HFFc6 (cell line): ENCODE results near the gene THOP1. TPM values are rescaled to one million over a fixed set of nuclear protein-coding genes. Genes with fewer than 3 reads are reported as not detected.

Source experiments
- DNase-seq: peaks from one replicate; pipeline ENCODE4 v3.0.0-alpha.2; 2018
- H3K27ac Mint-ChIP-seq: 2 replicates; pipeline ENCODE4 v1.8.0; 2020; ENCODE audit warnings: mild to moderate bottlenecking, mixed read lengths
- H3K27me3 Mint-ChIP-seq: 2 replicates; pipeline ENCODE4 v1.8.0; 2021; ENCODE audit warnings: mild to moderate bottlenecking, moderate library complexity, mixed read lengths; ENCODE audit not compliant: insufficient read depth
- H3K36me3 Mint-ChIP-seq: 2 replicates; pipeline ENCODE4 v1.8.0; 2021; ENCODE audit warnings: low read depth, mixed read lengths
- H3K4me1 Mint-ChIP-seq: 2 replicates; pipeline ENCODE4 v1.8.0; 2020; ENCODE audit warnings: low read depth, mixed read lengths
- H3K4me3 Mint-ChIP-seq: 2 replicates; pipeline ENCODE4 v1.8.0; 2020; ENCODE audit warnings: mild to moderate bottlenecking, moderate library complexity, mixed read lengths
- H3K9me3 Mint-ChIP-seq: 2 replicates; pipeline ENCODE4 v1.8.0; 2020; ENCODE audit warnings: mild to moderate bottlenecking, mixed read lengths
- CTCF ChIP-seq: fragments of 200-600 bp; sonication (generic); IDR thresholded peaks from 2 replicates; pipeline ENCODE4 v1.5.0; 2021; ENCODE audit warnings: antibody characterized with exemption, mild to moderate bottlenecking
- total RNA-seq, 6 experiments: library from RNA; stranded (reverse); fragmentation: NEBNext Ultra II Directional; extraction: Animal tissue kit (Norgen Biotek cat#: 25700); gene quantifications; 2 replicates in 1 of 6; 3 replicates in 5 of 6; pipeline ENCODE4 v1.2.3, GENCODE V29; 2021

THOP1 gene
- total RNA-seq, 6 experiments from 2014 or later: 83.7 to 114 (median 94.3) TPM

DNA sequence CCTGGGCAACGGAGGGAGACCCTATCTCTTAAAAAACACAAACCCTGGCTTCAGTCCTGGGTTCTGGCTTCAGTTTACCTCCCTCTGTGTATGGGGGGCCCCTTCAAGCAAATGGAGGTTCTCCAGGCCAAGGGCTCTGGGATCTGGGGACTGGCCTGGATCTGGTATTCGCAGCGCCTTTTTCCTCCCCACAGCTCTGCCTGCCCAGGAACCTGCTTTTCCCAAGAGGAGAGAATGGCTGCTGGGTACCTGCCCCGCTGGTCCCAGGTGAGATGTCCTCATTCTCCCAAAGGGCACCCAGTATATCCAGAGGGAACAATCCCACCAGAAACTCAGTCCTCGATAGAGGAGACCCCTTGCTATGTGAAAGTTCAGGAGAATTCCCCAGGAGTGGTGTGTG lies 37.5 kb downstream of the THOP1 start:
- no peak overlapping the region for H3K27ac Mint-ChIP-seq
- no peak overlapping the region for H3K4me3 Mint-ChIP-seq
- H3K27me3 Mint-ChIP-seq: peaks cover 2% of the 10 kb centered on the region; the same call in 1 of the 2 replicates

DNA sequence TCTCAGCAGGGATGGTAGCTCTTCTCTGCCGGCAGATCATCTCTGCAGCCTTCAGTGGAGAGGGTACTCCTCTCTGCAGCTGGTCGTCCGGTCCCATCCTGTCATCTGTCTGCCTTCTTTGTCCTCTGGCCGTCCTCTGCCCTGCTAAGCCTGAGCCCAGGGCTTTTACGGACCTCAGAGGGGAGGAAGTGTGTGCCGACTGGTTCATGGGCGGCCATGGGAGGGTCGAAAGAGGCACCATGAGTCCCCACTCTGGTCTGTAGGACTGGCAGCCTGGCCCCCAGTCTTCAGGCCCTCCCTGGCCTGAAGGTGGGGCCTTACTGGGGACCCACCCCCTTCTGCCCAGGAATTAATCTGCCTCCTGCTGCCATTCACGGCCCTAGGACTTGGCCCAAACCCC lies 38.3 kb downstream of the THOP1 start:
- H3K27ac Mint-ChIP-seq: no peak overlapping the region
- TF ChIP-seq CTCF: no peak

More for the DNA sequence above, 37.5 kb downstream of the THOP1 start:
- peaks cover 26% of the 10 kb centered on the region for H3K9me3 Mint-ChIP-seq
- H3K36me3 Mint-ChIP-seq: peaks cover 25% of the 10 kb centered on the region
- TF ChIP-seq CTCF: no peak
- DNase-seq: no peak
- H3K4me1 Mint-ChIP-seq: no peaks in the 10 kb centered on the region

GRCh38 chr19:2824129-2824528 lies 38.8 kb downstream of the THOP1 start:
- Mint-ChIP-seq H3K36me3 (peaks cover 36% of the 10 kb centered on the region), H3K4me1 (no peaks in the 10 kb centered on the region), H3K27me3 (peaks cover 2% of the 10 kb centered on the region; the same call in 1 of the 2 replicates), H3K27ac (no peak overlapping the region), H3K9me3 (peaks cover 39% of the 10 kb centered on the region), H3K4me3 (no peak overlapping the region)
- no peak for DNase-seq
- TF ChIP-seq CTCF: no peak

More for the DNA sequence above, 38.3 kb downstream of the THOP1 start:
- peaks cover 33% of the 10 kb centered on the region for H3K36me3 Mint-ChIP-seq
- H3K27me3 Mint-ChIP-seq: peaks cover 2% of the 10 kb centered on the region; the same call in 1 of the 2 replicates
- H3K4me3 Mint-ChIP-seq: no peak overlapping the region
- H3K9me3 Mint-ChIP-seq: peaks cover 34% of the 10 kb centered on the region
- no peaks in the 10 kb centered on the region for H3K4me1 Mint-ChIP-seq
- no peak for DNase-seq

GRCh38 chr19:2827022-2827421 lies 41.7 kb downstream of the THOP1 start:
- H3K36me3 Mint-ChIP-seq: peaks cover 46% of the 10 kb centered on the region
- no peak for DNase-seq
- no peak overlapping the region for H3K4me3 Mint-ChIP-seq
- H3K27ac Mint-ChIP-seq: no peak overlapping the region
- peaks cover 68% of the 10 kb centered on the region for H3K9me3 Mint-ChIP-seq
- no peaks in the 10 kb centered on the region for H3K4me1 Mint-ChIP-seq
- H3K27me3 Mint-ChIP-seq: peaks cover 2% of the 10 kb centered on the region; the same call in 1 of the 2 replicates
- TF ChIP-seq CTCF: no peak

DNA sequence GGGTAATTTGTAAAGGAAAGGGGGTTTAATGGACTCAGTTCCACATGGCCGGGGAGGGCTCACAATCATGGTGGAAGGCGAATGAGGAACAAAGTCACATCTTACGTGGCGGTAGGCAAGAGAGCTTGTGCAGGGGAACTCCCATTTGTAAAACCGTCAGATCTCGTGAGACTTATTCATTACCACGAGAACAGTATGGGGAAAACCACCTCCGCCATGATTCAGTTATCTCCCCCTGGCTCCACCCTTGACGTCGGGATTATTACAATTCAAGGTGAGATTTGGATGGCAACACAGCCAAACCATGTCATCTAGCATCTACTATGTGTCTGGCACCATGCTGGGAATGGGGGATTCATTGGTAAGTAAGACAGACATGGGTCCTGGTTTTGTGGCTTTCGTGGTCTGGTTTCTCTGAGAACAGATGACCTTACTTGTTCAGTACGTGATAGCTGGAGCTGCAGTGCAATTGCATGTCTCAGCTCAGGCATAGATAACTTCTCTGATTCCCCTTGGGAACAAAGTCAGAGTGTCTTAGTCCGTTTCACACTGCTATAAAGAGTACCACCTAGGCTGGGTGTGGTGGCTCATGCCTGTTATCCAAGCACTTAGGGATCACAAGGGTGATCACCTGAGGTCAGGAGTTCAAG lies 42.7 kb downstream of the THOP1 start:
- Mint-ChIP-seq H3K9me3 (peaks cover 78% of the 10 kb centered on the region), H3K4me3 (no peak overlapping the region), H3K4me1 (no peaks in the 10 kb centered on the region), H3K27ac (no peak overlapping the region), H3K36me3 (peaks cover 55% of the 10 kb centered on the region), H3K27me3 (no peaks in the 10 kb centered on the region)
- no peak for DNase-seq
- no peak for TF ChIP-seq CTCF
